Neural cell (in vitro differentiated cells): Measurements from ENCODE around the gene PIK3R3. TPM values are rescaled to one million over a fixed set of nuclear protein-coding genes. Genes with fewer than 3 reads are reported as not detected.

ENCODE experiments used
- H2AFZ ChIP-seq: fragments of 200-600, 300-800 bp; sonication (generic), shearing (Covaris generic); 2 replicates; pipeline ENCODE4 v1.6.0; 2014; ENCODE audit warnings: low read depth, mild to moderate bottlenecking, antibody characterized with exemption, low read length, moderate library complexity
- H3F3A ChIP-seq: fragments of 200-600 bp; shearing (Covaris generic); 2 replicates; pipeline ENCODE4 v1.6.1; 2016; ENCODE audit warnings: mild to moderate bottlenecking, moderate library complexity, mixed read lengths, antibody characterized with exemption, low read length; ENCODE audit not compliant: insufficient read depth, poor library complexity, severe bottlenecking
- H3K27ac ChIP-seq: fragments of 200-600, 300-800 bp; sonication (generic), shearing (Covaris generic); 2 replicates; pipeline ENCODE4 v1.5.1; 2014; ENCODE audit warnings: mild to moderate bottlenecking, low read length, moderate library complexity
- H3K27me3 ChIP-seq: fragments of 300-800, 200-600 bp; sonication (generic), shearing (Covaris generic); 2 replicates; pipeline ENCODE4 v1.6.0; 2014; ENCODE audit warnings: mild to moderate bottlenecking, low read depth, low read length, moderate library complexity; ENCODE audit not compliant: insufficient read depth
- H3K36me3 ChIP-seq: fragments of 300-800, 200-600 bp; sonication (generic), shearing (Covaris generic); 2 replicates; pipeline ENCODE4 v1.5.1; 2014; ENCODE audit warnings: mild to moderate bottlenecking, antibody characterized with exemption, low read length, moderate library complexity; ENCODE audit not compliant: insufficient read depth
- H3K4me2 ChIP-seq: fragments of 300-800, 200-600 bp; sonication (generic), shearing (Covaris generic); 2 replicates; pipeline ENCODE4 v1.6.0; 2014; ENCODE audit warnings: mild to moderate bottlenecking, low read length
- H3K4me3 ChIP-seq: fragments of 300-800, 200-600 bp; sonication (generic), shearing (Covaris generic); 2 replicates; pipeline ENCODE4 v1.5.1; 2014; ENCODE audit warnings: mild to moderate bottlenecking, low read length, moderate library complexity
- H3K79me2 ChIP-seq: fragments of 200-600 bp; shearing (Covaris generic); replicated peaks from 2 replicates; pipeline ENCODE4 v1.6.0; 2014; ENCODE audit warnings: mild to moderate bottlenecking, low read length, moderate library complexity; ENCODE audit not compliant: insufficient read depth
- H3K9ac ChIP-seq: fragments of 300-800, 200-600 bp; sonication (generic), shearing (Covaris generic); 2 replicates; pipeline ENCODE4 v1.6.1; 2016; ENCODE audit warnings: mild to moderate bottlenecking, low read length, mixed read lengths
- H3K9me2 ChIP-seq: fragments of 200-600 bp; shearing (Covaris generic); 2 replicates; pipeline ENCODE4 v1.6.1; 2016; ENCODE audit warnings: mild to moderate bottlenecking, low read length, mixed read lengths; ENCODE audit not compliant: insufficient read depth
- H3K9me3 ChIP-seq: fragments of 200-600, 300-800 bp; sonication (generic), shearing (Covaris generic); 2 replicates; pipeline ENCODE4 v1.6.1; 2016; ENCODE audit warnings: mild to moderate bottlenecking, mixed run types, low read length, moderate library complexity, mixed read lengths
- H4K20me1 ChIP-seq: fragments of 200-600 bp; shearing (Covaris generic); 2 replicates; pipeline ENCODE4 v1.6.1; 2016; ENCODE audit warnings: mild to moderate bottlenecking, mixed run types; ENCODE audit not compliant: insufficient read depth
- EP300 ChIP-seq: fragments of 450-650 bp; conservative IDR thresholded peaks from 2 replicates; pipeline ENCODE4 v1.6.1; 2014; ENCODE audit warnings: antibody characterized with exemption, mild to moderate bottlenecking, moderate library complexity; ENCODE audit not compliant: poor library complexity, severe bottlenecking
- EZH2 ChIP-seq: fragments of 200-600, 300-800 bp; shearing (Covaris generic), sonication (generic); IDR thresholded peaks from 2 replicates; pipeline ENCODE4 v1.6.1; 2014; ENCODE audit warnings: antibody characterized with exemption, low read length, borderline replicate concordance, mild to moderate bottlenecking; ENCODE audit not compliant: insufficient read depth, poor library complexity, severe bottlenecking
- MXI1 ChIP-seq: fragments of 450-650 bp; conservative IDR thresholded peaks from 2 replicates; pipeline ENCODE4 v1.6.1; 2014; ENCODE audit warnings: antibody characterized with exemption, mild to moderate bottlenecking; ENCODE audit not compliant: poor library complexity, severe bottlenecking
- POLR2AphosphoS5 ChIP-seq: IDR thresholded peaks from 2 replicates; pipeline ENCODE4 v1.6.1; 2012
- RAD21 ChIP-seq: fragments of 450-650 bp; conservative IDR thresholded peaks from 2 replicates; pipeline ENCODE4 v1.6.1; 2014; ENCODE audit warnings: antibody characterized with exemption, mild to moderate bottlenecking, moderate library complexity
- SMC3 ChIP-seq: fragments of 450-650 bp; conservative IDR thresholded peaks from 2 replicates; pipeline ENCODE4 v1.6.1; 2014; ENCODE audit warnings: antibody characterized with exemption, mild to moderate bottlenecking, moderate library complexity; ENCODE audit not compliant: poor library complexity
- TAF1 ChIP-seq: IDR thresholded peaks from 2 replicates; pipeline ENCODE4 v1.6.1; 2012; ENCODE audit warnings: low read depth
- polyA plus RNA-seq: library from polyadenylated mRNA; depleted of rRNA; stranded (reverse); fragments of >200 nt; gene quantifications from 2 replicates; pipeline ENCODE4 v1.2.3, GENCODE V29; 2014
- TF ChIP-seq, protein P1 (sequence below): IDR thresholded peaks from 2 replicates; pipeline ENCODE4 v1.6.1; 2012; ENCODE audit warnings: borderline replicate concordance
- TF ChIP-seq, protein P2 (sequence below): fragments of 450-650 bp; IDR thresholded peaks from 2 replicates; pipeline ENCODE4 v1.5.1; 2014; ENCODE audit warnings: antibody characterized with exemption, mild to moderate bottlenecking, moderate library complexity; ENCODE audit not compliant: poor library complexity, severe bottlenecking

The PIK3R3 gene
- polyA plus RNA-seq, 1 donor from 2014 or later, result 119 TPM

DNA sequence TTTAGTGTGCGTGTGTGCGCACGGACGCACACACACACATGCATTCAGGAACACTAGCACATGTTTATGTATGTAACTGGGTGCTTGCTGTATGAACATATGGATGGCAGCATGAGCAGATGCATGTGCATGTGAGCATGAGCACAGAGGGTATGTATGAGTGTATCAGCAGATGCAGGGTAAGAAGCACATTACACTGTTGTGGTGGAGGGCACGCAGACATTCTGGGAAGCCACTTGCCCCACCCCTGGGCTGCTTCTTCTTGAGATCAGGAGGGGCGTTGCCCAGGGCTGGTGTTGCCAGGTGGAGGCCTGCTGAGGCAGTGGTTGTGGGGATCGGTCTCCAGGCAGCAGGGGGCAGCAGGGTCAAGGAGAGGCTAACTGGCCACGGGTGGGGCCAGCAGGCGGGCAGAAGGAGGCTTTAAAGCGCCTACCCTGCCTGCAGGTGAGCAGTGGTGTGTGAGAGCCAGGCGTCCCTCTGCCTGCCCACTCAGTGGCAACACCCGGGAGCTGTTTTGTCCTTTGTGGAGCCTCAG is 47.7 kb upstream of the PIK3R3 start:
- Histone ChIP-seq H3K9me3 (no peaks in the 10 kb centered on the region), H3K4me2 (no peak overlapping the region), H4K20me1 (no peaks in the 10 kb centered on the region), H3K27ac (no peak overlapping the region), H3K9me2 (no peaks in the 10 kb centered on the region), H3K79me2 (no peaks in the 10 kb centered on the region), H3K9ac (peak overlapping the region; percentile 26), H3F3A (no peaks in the 10 kb centered on the region), H2AFZ (no peak overlapping the region), H3K4me3 (no peak overlapping the region), H3K36me3 (no peaks in the 10 kb centered on the region), H3K27me3 (no peaks in the 10 kb centered on the region)
- no peak for TF ChIP-seq EP300
- TF ChIP-seq EZH2, result no peak
- no peak for TF ChIP-seq MXI1
- TF ChIP-seq, protein P1, sequence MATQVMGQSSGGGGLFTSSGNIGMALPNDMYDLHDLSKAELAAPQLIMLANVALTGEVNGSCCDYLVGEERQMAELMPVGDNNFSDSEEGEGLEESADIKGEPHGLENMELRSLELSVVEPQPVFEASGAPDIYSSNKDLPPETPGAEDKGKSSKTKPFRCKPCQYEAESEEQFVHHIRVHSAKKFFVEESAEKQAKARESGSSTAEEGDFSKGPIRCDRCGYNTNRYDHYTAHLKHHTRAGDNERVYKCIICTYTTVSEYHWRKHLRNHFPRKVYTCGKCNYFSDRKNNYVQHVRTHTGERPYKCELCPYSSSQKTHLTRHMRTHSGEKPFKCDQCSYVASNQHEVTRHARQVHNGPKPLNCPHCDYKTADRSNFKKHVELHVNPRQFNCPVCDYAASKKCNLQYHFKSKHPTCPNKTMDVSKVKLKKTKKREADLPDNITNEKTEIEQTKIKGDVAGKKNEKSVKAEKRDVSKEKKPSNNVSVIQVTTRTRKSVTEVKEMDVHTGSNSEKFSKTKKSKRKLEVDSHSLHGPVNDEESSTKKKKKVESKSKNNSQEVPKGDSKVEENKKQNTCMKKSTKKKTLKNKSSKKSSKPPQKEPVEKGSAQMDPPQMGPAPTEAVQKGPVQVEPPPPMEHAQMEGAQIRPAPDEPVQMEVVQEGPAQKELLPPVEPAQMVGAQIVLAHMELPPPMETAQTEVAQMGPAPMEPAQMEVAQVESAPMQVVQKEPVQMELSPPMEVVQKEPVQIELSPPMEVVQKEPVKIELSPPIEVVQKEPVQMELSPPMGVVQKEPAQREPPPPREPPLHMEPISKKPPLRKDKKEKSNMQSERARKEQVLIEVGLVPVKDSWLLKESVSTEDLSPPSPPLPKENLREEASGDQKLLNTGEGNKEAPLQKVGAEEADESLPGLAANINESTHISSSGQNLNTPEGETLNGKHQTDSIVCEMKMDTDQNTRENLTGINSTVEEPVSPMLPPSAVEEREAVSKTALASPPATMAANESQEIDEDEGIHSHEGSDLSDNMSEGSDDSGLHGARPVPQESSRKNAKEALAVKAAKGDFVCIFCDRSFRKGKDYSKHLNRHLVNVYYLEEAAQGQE, result no peak
- no peak for TF ChIP-seq TAF1
- TF ChIP-seq SMC3, result no peak
- TF ChIP-seq POLR2AphosphoS5, result no peak
- TF ChIP-seq RAD21, result no peak
- TF ChIP-seq, protein P2, sequence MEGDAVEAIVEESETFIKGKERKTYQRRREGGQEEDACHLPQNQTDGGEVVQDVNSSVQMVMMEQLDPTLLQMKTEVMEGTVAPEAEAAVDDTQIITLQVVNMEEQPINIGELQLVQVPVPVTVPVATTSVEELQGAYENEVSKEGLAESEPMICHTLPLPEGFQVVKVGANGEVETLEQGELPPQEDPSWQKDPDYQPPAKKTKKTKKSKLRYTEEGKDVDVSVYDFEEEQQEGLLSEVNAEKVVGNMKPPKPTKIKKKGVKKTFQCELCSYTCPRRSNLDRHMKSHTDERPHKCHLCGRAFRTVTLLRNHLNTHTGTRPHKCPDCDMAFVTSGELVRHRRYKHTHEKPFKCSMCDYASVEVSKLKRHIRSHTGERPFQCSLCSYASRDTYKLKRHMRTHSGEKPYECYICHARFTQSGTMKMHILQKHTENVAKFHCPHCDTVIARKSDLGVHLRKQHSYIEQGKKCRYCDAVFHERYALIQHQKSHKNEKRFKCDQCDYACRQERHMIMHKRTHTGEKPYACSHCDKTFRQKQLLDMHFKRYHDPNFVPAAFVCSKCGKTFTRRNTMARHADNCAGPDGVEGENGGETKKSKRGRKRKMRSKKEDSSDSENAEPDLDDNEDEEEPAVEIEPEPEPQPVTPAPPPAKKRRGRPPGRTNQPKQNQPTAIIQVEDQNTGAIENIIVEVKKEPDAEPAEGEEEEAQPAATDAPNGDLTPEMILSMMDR, result no peak

DNA sequence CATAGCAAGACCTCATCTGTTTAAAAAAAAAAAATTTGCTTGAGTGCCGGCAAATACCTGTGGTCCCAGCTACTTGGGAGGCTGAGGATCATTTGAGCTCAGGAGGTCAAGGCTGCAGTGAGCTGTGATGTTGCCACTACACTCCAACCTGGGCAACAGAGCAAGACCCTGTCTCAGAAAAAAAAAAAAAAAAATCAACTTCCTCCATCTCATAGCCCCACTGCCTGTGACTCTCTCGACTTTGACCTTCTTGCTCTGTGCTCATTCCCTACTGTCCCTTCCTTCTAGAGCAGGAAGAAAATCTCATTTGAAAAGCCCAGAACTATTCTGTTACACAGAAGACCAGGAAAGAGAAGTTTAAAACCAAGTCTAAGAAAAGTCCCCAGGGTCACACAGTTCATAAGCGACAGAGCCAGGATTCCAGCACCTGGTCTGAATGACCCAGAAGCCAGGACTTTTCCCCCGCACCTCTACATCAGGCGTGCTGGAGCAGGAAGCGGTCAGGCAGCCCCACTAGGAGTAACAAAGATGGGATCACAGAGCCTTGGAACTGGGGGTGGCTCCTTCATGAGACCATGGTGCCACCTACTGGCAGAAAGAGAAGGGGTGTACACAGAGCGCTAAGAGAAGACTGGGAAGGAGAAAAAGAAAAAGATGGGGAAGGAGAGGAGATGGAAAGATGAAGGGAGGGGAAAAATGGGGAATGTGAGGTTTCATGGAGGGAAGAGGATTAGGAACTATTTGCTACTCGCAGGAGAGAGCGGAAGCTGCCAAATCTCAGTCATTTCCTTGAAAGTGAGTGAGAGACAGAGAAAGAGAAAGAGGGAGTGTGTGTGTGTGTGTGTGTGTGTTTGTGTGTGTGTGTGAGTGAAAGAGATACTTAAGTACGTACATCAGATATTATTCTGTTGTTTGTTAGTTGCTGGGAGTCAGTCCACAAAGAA is 47.0 kb upstream of the PIK3R3 start:
- TF ChIP-seq, protein P2, result peak; percentile 97
- TF ChIP-seq POLR2AphosphoS5 (no peak), MXI1 (peak; percentile 33), RAD21 (peak; percentile 97), SMC3 (peak; percentile 92)
- TF ChIP-seq, protein P1, result no peak
- Histone ChIP-seq H3K4me2 (no peak overlapping the region), H2AFZ (no peak overlapping the region), H3F3A (no peaks in the 10 kb centered on the region), H3K4me3 (no peak overlapping the region), H3K27me3 (no peaks in the 10 kb centered on the region), H3K79me2 (no peaks in the 10 kb centered on the region), H4K20me1 (no peaks in the 10 kb centered on the region), H3K36me3 (no peaks in the 10 kb centered on the region), H3K9me3 (no peaks in the 10 kb centered on the region), H3K9me2 (no peaks in the 10 kb centered on the region), H3K27ac (no peak overlapping the region), H3K9ac (peak overlapping the region; percentile 26)
